K562 (cell line): ENCODE results near the gene MFAP2. TPM values are rescaled to one million over a fixed set of nuclear protein-coding genes. Genes with fewer than 3 reads are reported as not detected.

ENCODE experiments used
- ATF7 ChIP-seq: fragments of 450-650 bp; IDR thresholded peaks from 2 replicates; pipeline ENCODE4 v1.7.1; 2014; ENCODE audit warnings: mild to moderate bottlenecking, moderate library complexity
- CBX5 ChIP-seq: IDR thresholded peaks from 2 replicates; pipeline ENCODE4 v1.6.1; 2014; ENCODE audit warnings: low read depth, borderline replicate concordance
- DNMT1 ChIP-seq: fragments of 450-650 bp; IDR thresholded peaks from 2 replicates; pipeline ENCODE4 v1.6.1; 2016; ENCODE audit warnings: antibody characterized with exemption, mild to moderate bottlenecking
- HES1 ChIP-seq: fragments of 450-650 bp; IDR thresholded peaks from 2 replicates; pipeline ENCODE4 v1.6.1; 2016; ENCODE audit warnings: low read depth, mild to moderate bottlenecking, moderate library complexity
- HMGN3 ChIP-seq: IDR thresholded peaks from 2 replicates; pipeline ENCODE4 v1.6.1; 2011; ENCODE audit warnings: borderline replicate concordance, low read depth, mild to moderate bottlenecking, mixed read lengths, low read length; ENCODE audit not compliant: insufficient read length; ENCODE audit errors: extremely low read depth
- HNRNPL ChIP-seq: fragments of 200-400 bp; formaldehyde crosslinking; IDR thresholded peaks from 2 replicates; pipeline ENCODE4 v1.6.1; 2017; ENCODE audit warnings: low read depth, mild to moderate bottlenecking, low read length
- NFIC ChIP-seq: fragments of 450-650 bp; IDR thresholded peaks from 2 replicates; pipeline ENCODE4 v1.6.1; 2017; ENCODE audit warnings: mild to moderate bottlenecking, inconsistent platforms
- POLR2G ChIP-seq: fragments of 200-400 bp; formaldehyde crosslinking; IDR thresholded peaks from 2 replicates; pipeline ENCODE4 v1.6.1; 2017; ENCODE audit warnings: low read depth, mild to moderate bottlenecking, antibody characterized with exemption, low read length, moderate library complexity
- SIN3A ChIP-seq, 2 experiments: fragments of 150-350 bp in 1 of 2; IDR thresholded peaks; 2 replicates each; pipeline ENCODE4 v1.6.1; 2011 to 2016; ENCODE audit warnings: borderline replicate concordance in 2 of 2, low read depth in 2 of 2, low read length in 2 of 2, mild to moderate bottlenecking in 2 of 2, moderate library complexity in 2 of 2; ENCODE audit not compliant: control insufficient read depth in 1 of 2
- SMAD3 ChIP-seq: fragments of 450-650 bp; formaldehyde crosslinking; conservative IDR thresholded peaks from 2 replicates; pipeline ENCODE4 v1.4.0; 2020; ENCODE audit warnings: mild to moderate bottlenecking
- TARDBP ChIP-seq: fragments of 450-650 bp; IDR thresholded peaks from 2 replicates; pipeline ENCODE4 v1.6.1; 2016
- TFAP4 ChIP-seq: sonication (generic); formaldehyde crosslinking; IDR thresholded peaks from 2 replicates; pipeline ENCODE4 v1.8.0; 2022; ENCODE audit warnings: missing genetic modification reagents, mild to moderate bottlenecking, moderate library complexity, borderline replicate concordance
- YY1 ChIP-seq, 3 experiments: IDR thresholded peaks; 2 replicates each; pipeline ENCODE4 v1.6.1; 2011; ENCODE audit warnings: low read length in 2 of 3, mild to moderate bottlenecking in 2 of 3, moderate library complexity in 2 of 3, borderline replicate concordance in 1 of 3, control low read depth in 1 of 3, low read depth in 1 of 3; ENCODE audit not compliant: insufficient read depth in 3 of 3, insufficient replicate concordance in 2 of 3, control insufficient read depth in 1 of 3, insufficient read length in 1 of 3; ENCODE audit errors: extremely low read depth in 1 of 3
- ZBTB40 ChIP-seq, 2 experiments: fragments of 450-650 bp in 1 of 2; sonication (generic) in 1 of 2; formaldehyde crosslinking in 1 of 2; IDR thresholded peaks; 2 replicates each; pipeline versions ENCODE4 v1.7.1 to v1.9.0; 2016 to 2022; ENCODE audit warnings: inconsistent platforms in 1 of 2, mild to moderate bottlenecking in 1 of 2, missing genetic modification reagents in 1 of 2
- ZFX ChIP-seq: sonication (generic); formaldehyde crosslinking; IDR thresholded peaks from 2 replicates; pipeline ENCODE4 v1.8.0; 2022; ENCODE audit warnings: mild to moderate bottlenecking, missing genetic modification reagents, moderate library complexity
- polyA plus RNA-seq, 8 experiments: library from polyadenylated mRNA; depleted of rRNA in 4 of 8; stranded (reverse) in 5 of 8; unstranded in 3 of 8; fragments of >200 nt; fragmentation: Nextera tagmentation in 2 of 8; fragmentation: Illumina TruSeq in 1 of 8; extraction: Ambion mirVana in 2 of 8; extraction: Trizol in 1 of 8; gene quantifications; 2 replicates each; pipeline versions ENCODE4 v1.2.1 to v1.2.3, GENCODE V29; 2011 to 2014; ENCODE audit warnings: inconsistent platforms in 1 of 8, missing spikeins in 1 of 8
- total RNA-seq, 7 experiments: library from RNA; depleted of rRNA in 6 of 7; stranded (reverse); fragments of >200 nt in 6 of 7; fragmentation: Illumina TruSeq in 2 of 7; extraction: Trizol in 2 of 7; gene quantifications; 2 replicates each; pipeline versions ENCODE4 v1.2.1 to v1.2.3, GENCODE V29; 2011 to 2021; ENCODE audit warnings: low replicate concordance in 1 of 7

MFAP2 gene
- total and polyA plus RNA-seq, 9 of the 15 experiments (the other 6 are each of a cell fraction or from before 2014, with no cell fraction given) = not detected

GRCh38 chr1:16960560-16961296, 19.7 kb downstream of the MFAP2 start (continued):
- TF ChIP-seq SIN3A (IDR thresholded peaks at IDR 0.05; ENCODE audit: borderline replicate concordance in 2 of 2, control insufficient read depth in 1 of 2, low read depth in 2 of 2, low read length in 2 of 2) = peak; percentile 47 to 70; a peak in 1 of 4 replicates
- TF ChIP-seq YY1 (IDR thresholded peaks at IDR 0.05; ENCODE audit: borderline replicate concordance in 1 of 3, control insufficient read depth in 1 of 3, extremely low read depth in 1 of 3, insufficient read depth in 3 of 3, insufficient read length in 1 of 3, insufficient replicate concordance in 2 of 3, low read depth in 1 of 3, low read length in 2 of 3) = peak in 1 of 3 experiments; percentile 34
- TF ChIP-seq CBX5 = 0 out of 2 replicates have a peak, but pooled peaks have one; percentile 11
- peak; percentile 41 for TF ChIP-seq POLR2G
- TF ChIP-seq HNRNPL = peak; percentile 62; the same call in 1 of the 2 replicates
- no peak for TF ChIP-seq DNMT1
- TF ChIP-seq HMGN3 = peak; percentile 42
- TF ChIP-seq ZBTB40 (IDR thresholded peaks at IDR 0.05) = peak; percentile 59
- TF ChIP-seq ZBTB40 (CRISPR knock-in tag; IDR thresholded peaks at IDR 0.05) = no peak
- TF ChIP-seq TARDBP = 0 out of 2 replicates have a peak, but pooled peaks have one; percentile 17
- peak; percentile 94 for TF ChIP-seq NFIC
- TF ChIP-seq HES1 = no peak
- TF ChIP-seq ZFX (CRISPR knock-in tag) = peak; percentile 68
- TF ChIP-seq TFAP4 (CRISPR knock-in tag) = peak; percentile 93
- TF ChIP-seq SMAD3 (CRISPR knock-in tag) = no peak
- TF ChIP-seq ATF7 = peak; percentile 31; the same call in 1 of the 2 replicates
